GM21825 (cell line): ENCODE data around the gene EFTUD2.

Experiments
- ATAC-seq: cut with Tn5 transposase; IDR thresholded peaks from one replicate; pipeline ENCODE4 v1.9.1; 2021; ENCODE audit warnings: mild to moderate bottlenecking, moderate library complexity; ENCODE audit not compliant: unreplicated experiment

Gene EFTUD2

DNA sequence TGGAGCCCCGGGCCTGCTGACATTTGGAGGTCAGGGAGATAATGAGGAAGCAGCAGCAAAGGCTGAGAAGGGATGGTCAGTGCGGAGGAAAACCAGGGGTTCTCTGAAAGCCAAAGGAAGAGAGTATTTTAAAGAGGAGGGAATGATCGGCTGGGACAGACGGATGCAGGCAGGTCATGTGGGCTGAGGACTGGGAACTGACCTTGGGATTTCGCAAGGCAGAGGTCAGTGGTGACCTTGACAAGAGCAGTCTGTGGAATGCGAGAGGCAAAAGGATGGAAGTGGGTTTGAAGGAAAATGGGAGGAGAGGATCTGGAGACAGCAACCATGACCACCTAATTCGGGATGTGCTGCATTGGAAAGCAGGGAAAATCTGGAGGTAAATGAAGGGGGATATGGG, 10.2 kb downstream of the EFTUD2 start:
- no peak for ATAC-seq

DNA sequence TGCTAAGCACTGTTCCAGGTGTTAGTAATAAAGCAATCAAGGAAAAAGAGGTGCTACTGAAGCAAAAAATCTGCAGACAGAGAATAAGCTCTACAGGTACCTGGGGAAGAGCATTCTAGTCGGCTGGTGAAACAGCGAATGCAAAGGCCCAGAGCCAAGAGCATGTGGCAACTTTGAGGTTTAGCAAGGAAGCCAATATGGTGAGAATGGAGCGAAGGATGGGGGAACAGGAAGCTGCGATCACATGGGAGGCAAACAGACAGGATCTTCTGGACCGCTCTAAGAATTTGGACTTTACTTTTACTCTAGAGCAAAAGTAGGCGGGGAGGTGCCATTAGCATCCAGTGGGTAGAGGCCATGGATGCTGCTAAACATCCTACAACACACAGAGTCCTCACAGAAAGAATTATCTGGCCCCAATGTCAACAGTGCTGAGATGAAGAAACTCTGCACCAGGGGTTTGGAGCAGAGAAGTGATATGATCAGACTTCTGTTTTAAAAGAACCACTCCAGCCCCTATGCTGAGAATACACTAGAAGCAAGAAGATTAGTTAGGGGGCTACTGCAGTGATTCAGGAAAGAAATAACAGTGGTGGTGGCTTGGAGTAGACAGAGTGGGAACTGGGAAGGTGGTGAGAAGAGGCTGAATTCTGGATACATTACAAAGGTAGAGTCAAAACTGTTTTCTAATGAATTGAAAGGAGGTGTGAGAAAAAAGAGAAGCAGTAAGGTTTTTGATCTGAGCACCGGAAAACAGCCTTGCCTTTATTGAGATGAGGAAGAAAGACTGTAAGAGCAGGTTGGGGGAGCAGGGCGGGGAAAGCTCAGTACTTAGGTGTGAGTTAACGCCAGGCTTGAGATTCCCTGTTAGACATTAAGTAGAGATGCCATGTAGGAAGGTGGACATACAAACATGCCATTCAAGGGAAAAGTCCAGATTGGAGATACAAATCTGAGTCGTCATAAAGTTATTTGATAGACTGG, 11.0 kb downstream of the EFTUD2 start:
- ATAC-seq: no peak

DNA sequence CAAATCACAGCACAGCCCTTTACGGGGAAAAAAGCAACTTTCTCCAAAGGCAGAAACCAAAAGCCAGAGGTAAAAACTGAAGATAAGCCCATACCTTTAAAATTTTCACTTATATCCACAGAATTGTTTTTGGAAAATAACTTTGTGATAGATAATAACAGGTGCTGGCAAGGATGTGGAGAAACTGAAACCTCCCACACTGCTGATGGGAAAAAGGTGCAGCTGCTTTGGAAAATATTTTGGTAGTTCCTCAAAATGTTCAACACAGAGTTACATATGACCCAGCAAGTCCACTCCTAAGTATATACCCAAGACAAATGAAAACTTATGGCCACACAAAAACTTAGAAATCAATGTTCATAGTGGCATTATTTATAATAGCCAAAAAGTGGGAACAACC, 12.2 kb downstream of the EFTUD2 start:
- no peak for ATAC-seq

DNA sequence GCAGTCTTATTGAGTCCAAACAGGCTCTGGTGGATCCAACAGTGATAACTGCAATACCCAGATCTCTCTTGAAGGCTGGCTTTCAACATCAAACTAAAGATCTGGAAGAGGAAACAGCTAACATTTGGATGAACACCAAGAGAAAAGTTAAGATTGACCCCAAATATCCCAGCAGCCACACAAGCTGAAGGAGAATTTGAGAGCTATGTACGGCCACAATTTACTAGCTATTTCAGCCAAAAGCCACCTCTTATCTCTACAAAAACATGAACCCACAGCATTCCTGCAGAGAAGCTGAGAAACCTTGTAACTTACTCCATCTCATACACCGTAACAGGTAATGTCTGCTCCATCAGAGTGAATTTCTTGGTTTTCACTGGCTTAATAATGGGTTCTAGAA, 14.3 kb downstream of the EFTUD2 start:
- no peak for ATAC-seq

DNA sequence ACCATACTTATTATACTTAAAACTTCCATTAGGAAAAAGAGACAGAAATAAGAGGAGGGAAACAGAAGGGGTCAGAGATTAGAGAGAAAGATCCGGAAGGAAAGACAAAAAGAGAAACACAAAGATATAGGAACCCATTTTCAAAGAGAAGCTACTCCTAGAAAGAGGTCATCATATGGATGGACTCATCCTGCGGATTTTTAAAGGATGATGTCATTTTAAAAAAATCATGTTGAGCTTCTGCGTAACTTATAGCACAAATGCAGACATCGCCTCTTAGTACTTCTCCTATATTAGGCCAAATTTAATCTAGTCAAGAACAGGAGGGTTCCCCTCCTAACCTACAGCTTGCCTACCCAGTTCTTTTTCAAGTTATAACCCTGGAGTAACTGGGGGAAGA, 18.1 kb downstream of the EFTUD2 start:
- ATAC-seq: no peak

DNA sequence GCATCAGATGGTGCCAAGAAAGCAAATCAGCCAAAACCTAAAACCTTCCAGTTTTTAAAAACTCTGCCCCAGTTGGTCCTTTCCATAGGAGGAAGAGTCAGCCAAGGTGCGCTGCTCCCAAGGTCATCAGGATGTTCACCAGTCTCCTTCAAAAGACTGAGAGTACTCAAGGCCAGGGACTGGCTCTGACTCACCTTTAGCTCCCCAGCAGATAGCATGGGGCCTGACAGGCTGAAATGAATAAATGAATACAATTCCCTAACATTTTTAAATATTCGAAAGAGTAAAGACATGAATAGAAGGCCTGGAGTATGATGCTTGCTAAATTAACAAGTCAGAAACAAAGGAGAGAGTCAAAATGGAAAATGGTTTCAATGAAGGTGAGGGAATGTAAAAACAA, 19.2 kb downstream of the EFTUD2 start:
- no peak for ATAC-seq

DNA sequence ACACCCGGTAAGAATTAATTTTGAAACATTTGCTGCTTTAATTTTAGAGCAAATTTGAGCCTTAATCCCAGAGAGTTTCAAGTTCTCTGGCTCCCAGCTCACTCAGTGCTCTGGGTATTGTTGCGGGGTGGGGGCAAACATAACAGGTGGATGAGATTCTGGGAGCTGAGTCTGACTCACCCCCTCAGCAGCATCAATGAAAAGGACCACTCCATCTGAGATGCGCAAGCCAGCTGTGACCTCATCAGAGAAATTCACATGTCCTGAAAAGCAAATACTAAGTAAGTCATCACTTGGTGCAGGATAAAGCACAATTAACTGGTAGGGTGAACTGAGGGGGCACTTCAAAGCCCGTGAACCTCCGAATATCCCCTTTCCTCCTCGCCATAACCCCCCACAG, 19.9 kb downstream of the EFTUD2 start:
- no peak for ATAC-seq

DNA sequence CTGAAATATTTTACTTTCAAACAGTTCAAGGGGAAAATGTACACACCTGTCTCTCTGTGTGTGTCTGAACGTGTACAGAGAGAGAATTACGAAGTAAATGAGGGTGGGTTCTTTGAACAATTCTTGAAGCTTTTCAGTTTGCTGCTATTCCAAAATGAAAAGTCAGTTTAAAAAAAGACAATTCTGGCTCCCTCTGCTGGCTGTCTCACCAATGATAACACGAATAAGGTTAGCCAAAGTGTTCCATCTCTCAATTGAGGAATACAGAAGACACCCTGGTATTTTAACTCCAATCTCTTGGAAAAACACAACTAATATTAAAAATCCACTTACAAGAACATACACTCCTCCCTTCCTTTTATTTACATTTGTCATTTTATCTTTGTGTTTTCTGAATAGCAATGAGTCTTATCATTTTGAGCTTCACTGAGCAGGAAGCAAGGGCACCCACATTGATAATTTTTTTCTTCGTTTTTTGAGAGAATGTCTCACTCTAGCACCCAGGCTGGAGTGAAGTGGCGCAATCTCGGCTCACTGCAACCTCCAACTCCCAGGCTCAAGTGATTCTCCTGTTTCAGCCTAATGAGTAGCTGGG, 20.5 kb downstream of the EFTUD2 start:
- ATAC-seq: no peak

DNA sequence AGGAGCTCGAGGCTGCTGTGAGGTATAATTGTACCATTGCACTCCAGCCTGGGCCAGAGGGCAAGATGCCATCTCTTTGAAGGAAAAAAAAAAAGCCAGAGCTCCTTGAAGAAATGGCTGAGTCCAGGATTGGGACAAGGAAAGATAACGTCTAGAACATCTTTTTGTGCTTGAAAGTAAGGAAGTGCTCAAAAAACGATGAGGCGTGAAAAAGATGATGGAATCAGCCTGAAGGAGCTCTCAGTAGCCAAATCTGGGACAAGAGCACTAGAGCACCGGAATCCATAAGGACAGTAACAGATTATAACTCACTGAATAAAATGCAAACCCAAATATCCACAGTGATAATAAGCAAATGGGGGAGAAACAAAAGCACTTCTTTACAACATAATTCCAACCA, 22.1 kb downstream of the EFTUD2 start:
- ATAC-seq: no peak

DNA sequence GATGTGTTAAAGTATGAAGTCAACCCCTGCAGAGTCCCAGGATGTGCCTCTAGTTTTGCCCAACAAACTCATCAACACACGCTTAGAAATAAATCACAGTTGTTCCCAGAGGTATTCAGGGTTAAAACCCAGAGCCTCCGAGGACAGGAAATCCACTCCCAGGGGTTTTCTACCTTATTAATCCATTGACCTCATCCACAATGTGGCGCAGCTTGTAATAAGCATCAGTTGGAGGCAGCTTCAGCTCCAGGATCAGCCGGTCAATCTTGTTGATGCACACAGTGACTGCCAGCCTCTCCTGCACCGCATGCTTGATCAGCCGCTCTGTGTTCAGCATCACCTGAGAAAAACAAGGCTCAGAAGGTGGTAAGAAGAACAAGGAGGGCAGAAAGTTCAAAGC, 23.5 kb downstream of the EFTUD2 start:
- ATAC-seq: no peak

DNA sequence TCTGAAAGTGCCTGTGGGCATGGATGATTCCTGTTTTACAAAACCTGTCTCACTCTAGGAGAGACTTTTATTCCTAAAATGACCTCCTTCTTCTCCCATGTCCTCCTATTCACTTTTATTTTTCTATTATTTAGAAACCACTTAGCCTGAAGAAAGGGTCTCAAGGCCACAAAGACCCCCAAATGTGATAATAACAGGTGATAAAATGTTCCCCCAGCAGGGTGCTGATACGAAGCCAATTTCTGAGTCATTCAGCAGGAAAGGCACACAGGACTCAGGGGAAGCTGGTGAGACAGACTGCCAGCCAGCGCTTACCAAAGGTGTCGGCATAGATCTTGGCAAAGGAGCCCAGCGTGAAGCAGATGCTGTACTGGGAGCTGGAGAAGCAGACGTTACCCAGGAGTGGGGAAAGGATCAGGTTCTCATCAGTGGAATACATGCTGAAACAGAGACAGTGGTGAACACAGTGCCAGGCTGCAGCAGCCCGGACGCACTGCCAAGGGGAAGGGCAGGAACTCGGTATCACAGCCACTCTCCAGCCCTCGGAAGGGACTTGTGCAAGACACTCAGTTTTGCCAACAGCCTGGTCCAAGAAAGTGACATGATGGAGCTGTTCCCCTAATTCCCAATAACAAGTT, 27.0 kb downstream of the EFTUD2 start:
- no peak for ATAC-seq

DNA sequence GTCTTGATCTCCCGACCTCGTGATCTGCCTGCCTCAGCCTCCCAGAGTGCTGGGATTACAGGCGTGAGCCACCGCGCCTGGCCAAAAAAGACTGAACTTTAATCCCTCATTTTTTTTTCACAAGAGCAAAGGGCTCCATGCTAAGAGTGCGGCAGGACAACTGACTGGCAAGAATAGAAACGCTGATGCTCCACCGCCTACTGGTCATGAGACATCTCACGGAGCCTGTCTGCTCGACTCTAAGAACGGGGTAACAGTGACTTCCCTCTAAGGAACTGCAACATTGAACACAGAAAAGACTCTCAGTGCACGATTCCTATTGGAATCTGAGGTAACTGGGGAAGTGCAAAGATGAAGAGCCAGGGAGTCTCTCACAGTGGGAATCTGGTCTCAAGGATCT, 27.7 kb downstream of the EFTUD2 start:
- no peak for ATAC-seq

DNA sequence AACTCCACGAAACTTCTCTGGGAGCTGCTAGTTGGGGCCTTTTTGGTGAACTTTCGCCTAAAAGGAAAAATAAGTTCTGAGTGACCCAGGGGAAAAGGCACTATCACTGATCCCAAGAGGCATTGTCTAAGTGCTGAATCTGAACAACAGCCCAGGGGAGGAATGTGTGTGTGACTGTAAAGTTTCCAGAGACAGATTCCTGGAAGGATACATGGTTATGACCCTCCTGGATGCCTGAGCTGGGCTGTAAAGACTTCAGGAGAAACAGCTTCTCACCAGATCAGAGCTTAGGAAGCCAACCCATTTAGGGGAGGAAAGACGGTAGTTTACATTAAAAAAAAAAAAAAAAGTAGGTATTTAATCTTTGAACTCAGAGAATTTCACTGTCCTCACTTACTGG, 31.4 kb downstream of the EFTUD2 start:
- no peak for ATAC-seq

DNA sequence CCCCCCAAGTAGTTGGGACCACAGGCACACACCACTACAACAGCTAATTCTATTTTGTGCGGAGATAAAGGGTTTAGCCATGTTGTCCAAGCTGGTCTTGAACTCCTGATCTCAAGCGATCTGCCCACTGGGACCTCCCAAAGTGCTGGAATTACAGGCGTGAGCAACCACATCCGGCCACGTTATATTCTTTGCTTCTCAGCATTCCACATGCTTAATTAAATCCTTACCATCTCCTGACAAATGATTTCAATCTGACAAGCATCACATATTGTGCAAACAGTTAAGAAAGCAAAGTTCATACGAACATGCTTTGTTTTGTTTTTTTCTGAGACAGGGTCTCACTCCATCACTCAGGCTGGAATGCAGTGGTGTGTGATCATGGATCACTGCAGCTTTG, 33.3 kb downstream of the EFTUD2 start:
- ATAC-seq: no peak

DNA sequence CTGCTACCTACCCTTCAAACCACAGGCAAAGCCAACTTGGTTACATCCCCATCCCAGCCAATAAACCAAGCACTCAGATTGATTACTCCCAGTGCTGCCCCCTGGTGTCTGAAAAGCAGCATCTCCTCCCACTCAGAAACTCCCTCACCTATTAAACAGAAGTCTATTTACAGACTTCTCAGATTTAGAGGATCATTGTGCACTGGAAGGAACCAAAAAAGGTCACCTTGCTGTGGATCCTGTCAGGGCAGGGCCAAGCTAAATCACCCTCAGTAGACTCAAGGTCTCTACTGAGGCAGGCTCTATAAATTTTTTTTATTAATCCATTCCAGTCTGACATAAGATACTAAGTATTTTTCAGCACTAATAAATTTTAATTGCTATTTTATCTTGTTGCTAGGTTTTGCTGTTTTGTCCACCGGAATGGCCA, 34.0 kb downstream of the EFTUD2 start:
- ATAC-seq: no peak

DNA sequence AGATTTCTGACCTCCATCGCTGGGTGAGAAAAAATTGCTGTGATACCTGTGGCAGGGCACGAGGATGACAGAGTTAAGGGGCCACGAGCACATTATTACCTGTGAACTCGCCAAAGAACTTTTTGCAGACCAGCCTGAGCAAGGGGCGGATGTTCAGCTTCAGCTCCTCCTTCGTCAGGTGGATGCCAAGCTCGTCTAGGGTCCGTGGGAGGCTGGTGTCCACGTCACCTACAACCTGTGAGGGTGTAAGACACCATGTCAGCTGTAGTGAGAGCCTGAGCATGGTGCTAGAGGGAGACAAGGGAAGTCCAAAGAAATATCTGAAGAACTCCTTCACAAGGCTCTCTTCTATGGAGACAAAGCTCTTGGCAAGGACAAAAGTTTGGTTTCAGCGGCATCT, 34.4 kb downstream of the EFTUD2 start:
- ATAC-seq: no peak

DNA sequence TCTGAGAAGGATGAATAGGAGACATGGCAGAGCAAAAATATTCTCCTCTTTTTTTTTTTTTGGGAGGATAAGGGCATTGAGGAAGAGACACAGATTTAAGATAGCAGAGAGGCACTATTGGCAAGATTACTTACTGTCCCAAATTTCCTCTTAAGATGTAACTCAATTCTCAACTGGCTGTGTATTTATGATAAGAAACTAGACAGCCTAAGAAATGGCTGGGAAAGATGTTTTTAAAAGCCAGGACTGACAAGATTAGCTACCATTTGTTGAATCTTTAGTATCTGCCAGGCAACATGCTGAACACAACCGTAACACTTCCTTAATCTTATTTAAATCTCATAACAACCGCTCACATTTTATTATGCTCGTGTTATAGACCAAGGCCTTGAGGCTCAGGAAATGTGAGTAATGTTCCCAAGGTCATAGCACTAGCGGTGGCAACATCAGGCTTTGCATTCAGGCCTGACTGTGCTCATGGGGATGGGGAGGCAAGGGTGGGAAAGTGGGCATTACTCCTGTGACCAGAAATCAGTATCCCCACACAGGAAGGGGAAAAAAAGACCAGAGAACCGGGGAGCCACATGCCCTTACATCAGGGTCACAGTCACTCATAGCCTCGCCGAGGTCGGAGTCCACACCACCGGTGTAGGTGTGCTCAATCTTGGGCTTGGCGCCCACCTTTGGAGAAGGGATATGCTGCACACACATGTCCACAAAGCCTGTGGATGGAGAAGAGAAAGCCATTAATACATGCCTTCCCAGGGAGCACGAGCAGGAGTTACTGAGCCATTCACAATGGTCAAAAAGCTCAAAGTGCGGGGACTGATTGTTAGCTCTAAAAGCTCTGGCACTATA, 36.0 kb downstream of the EFTUD2 start:
- ATAC-seq: no peak

DNA sequence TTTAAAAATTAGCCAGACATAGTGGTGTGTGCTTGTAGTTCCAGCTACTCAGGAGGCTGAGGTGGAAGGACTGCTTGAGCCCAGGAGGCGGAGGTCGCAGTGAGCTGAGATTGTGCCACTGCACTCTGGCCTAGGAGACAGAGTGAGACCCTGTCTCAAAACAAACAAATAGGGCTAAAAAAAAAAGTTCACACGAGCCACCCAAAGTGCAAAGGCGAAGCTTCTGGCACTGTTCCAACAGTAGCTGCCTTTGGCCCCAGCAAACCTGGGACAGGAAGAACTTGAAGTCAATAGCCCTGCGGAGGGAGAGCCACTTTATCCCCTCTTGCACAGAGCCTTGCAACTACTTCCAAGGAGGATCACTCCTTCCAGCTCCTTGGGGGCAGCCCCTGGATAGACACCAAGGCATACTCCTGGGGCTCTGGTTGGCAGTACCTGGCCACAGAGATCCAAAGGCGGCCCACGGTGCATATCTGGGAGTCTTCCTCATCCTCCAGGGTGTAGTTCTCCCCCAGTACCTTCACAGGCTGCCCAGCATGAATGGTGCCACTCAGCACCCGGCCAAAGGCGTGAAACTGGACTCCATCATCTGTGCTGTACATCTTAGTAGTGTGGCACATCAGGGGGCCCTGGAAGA, 36.8 kb downstream of the EFTUD2 start:
- ATAC-seq: no peak

DNA sequence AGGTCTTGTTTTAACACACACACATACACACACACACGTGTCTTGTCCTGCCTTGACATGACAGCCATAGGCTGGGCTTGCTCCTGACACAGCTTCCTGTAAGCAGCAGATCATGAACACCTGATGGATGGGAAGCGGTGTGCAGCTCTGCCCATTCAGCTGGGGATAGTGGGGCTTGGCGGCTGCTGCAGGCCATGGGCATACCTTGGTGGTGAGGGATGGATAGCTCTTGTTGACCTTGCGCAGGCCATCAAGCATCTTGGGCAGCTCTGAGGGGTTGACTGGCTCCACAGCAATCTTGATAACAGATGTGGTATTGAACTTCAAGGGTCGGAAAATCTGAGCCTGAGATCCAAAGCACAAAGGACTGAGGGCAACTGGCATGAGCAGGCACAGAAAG, 39.5 kb downstream of the EFTUD2 start:
- no peak for ATAC-seq

DNA sequence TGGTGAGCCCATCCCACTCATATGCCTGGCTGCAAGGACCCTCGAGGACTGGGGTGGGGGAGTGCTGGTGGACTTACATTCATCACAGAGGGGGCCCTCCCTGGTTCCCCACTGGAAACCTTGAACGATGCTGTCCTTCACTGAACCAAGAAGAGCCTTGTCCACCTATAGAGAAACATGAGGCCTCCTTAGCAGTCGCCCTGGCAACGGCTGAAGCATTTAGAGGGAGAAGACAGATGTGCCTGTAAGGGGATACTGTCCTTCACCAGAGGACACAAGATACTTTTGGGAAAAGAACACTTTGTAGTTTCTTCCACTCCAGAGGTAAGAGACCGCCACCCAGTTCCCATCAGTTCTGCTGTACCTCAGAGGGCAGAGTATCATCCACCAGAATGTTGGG, 45.1 kb downstream of the EFTUD2 start:
- no peak for ATAC-seq

DNA sequence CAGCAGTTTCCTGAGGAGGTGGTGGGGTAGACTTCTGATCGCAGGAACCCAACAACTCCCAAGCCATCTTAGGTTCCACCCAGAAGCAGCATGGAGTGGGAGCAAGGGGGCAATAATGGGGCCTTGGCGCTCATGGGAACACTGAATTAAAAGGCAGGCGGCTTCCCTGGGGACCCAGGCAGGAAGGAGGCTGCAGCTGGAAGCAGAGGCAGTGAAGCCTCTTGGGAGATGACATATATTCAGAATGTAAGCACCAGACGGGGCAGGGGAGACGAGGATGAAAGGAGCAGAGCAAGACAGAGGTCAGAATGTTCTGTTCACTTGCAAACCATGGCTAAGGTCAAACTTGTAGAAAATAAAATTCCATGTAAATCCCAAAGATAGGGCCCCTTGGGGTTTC, 48.6 kb downstream of the EFTUD2 start:
- no peak for ATAC-seq
